ENCODE results near the gene RNU1-4.

- TF ChIP-seq POLR2A (IDR thresholded peaks at IDR 0.05) (no peak), CTCF (IDR thresholded peaks at IDR 0.05 in 8 of 11, conservative IDR thresholded peaks at IDR 0.05 in 3 of 11) (no peak)
Measured at GRCh38 chr1:16718908-16719533, 21.3 kb upstream of the RNU1-4 start.

Measured in spleen (tissue), 7 donors.